ENCODE data around the gene SLC39A3. TPM values are rescaled to one million over a fixed set of nuclear protein-coding genes. Genes with fewer than 3 reads are reported as not detected.
A peak's percentile ranks its signal among the peaks of the same experiment; 100 is the strongest.

The SLC39A3 gene
- total and polyA plus RNA-seq, 2 donors, result 14.3 to 44.0 TPM

- H3K4me3 ChIP-seq (ENCODE audit: low read depth, low read length), result no peak overlapping the region
- 87% methylated on average over 23 of the region's 23 CpGs for WGBS
- no peak overlapping the region for H3K27ac ChIP-seq (ENCODE audit: low read depth)
- no peak for DNase-seq (ENCODE audit: extremely low spot score)
- H3K4me1 ChIP-seq (ENCODE audit: insufficient read depth), result no peaks in the 10 kb centered on the region
- no peaks in the 10 kb centered on the region for H3K36me3 ChIP-seq (ENCODE audit: insufficient read depth)
Observed at GRCh38 chr19:2728783-2729387, 10.9 kb downstream of the SLC39A3 start.

- 59% methylated on average over 16 of the region's 16 CpGs for WGBS
- H3K4me3 ChIP-seq (ENCODE audit: low read depth, low read length), result no peak overlapping the region
- no peak overlapping the region for H3K27ac ChIP-seq (ENCODE audit: low read depth)
- DNase-seq (ENCODE audit: extremely low spot score), result no peak
- H3K36me3 ChIP-seq (ENCODE audit: insufficient read depth), result no peaks in the 10 kb centered on the region
- H3K4me1 ChIP-seq (ENCODE audit: insufficient read depth), result no peaks in the 10 kb centered on the region
Observed at GRCh38 chr19:2727640-2727944, 12.2 kb downstream of the SLC39A3 start.

- Histone ChIP-seq H3K36me3 (ENCODE audit: insufficient read depth) (no peaks in the 10 kb centered on the region), H3K4me1 (ENCODE audit: insufficient read depth) (no peaks in the 10 kb centered on the region), H3K27ac (ENCODE audit: low read depth) (no peak overlapping the region), H3K4me3 (ENCODE audit: low read depth, low read length) (no peak overlapping the region)
- DNase-seq (ENCODE audit: extremely low spot score), result no peak
- WGBS, result 17% methylated on average over 26 of the region's 26 CpGs
Observed at GRCh38 chr19:2726904-2727639, 12.7 kb downstream of the SLC39A3 start.

- 71% methylated on average over 15 of the region's 15 CpGs for WGBS
Observed at GRCh38 chr19:2726160-2726855, 13.5 kb downstream of the SLC39A3 start.

GRCh38 chr19:2724148-2724557, 15.7 kb downstream of the SLC39A3 start:
- no peak for DNase-seq (ENCODE audit: extremely low spot score)
- Histone ChIP-seq H3K36me3 (ENCODE audit: insufficient read depth) (no peaks in the 10 kb centered on the region), H3K4me3 (ENCODE audit: low read depth, low read length) (no peak overlapping the region), H3K27ac (ENCODE audit: low read depth) (no peak overlapping the region), H3K4me1 (ENCODE audit: insufficient read depth) (no peaks in the 10 kb centered on the region)
- WGBS, result 62% methylated on average over 7 of the region's 7 CpGs

More at GRCh38 chr19:2726160-2726855, 13.5 kb downstream of the SLC39A3 start:
- no peaks in the 10 kb centered on the region for H3K4me1 ChIP-seq (ENCODE audit: insufficient read depth)
- no peaks in the 10 kb centered on the region for H3K36me3 ChIP-seq (ENCODE audit: insufficient read depth)
- no peak overlapping the region for H3K27ac ChIP-seq (ENCODE audit: low read depth)
- no peak for DNase-seq (ENCODE audit: extremely low spot score)
- H3K4me3 ChIP-seq (ENCODE audit: low read depth, low read length), result no peak overlapping the region

- no peak overlapping the region for H3K4me3 ChIP-seq (ENCODE audit: low read depth, low read length)
- no peaks in the 10 kb centered on the region for H3K36me3 ChIP-seq (ENCODE audit: insufficient read depth)
- no peak overlapping the region for H3K27ac ChIP-seq (ENCODE audit: low read depth)
- 72% methylated on average over 14 of the region's 14 CpGs for WGBS
- DNase-seq (ENCODE audit: extremely low spot score), result no peak
- H3K4me1 ChIP-seq (ENCODE audit: insufficient read depth), result no peaks in the 10 kb centered on the region
Observed at GRCh38 chr19:2723747-2724146, 16.1 kb downstream of the SLC39A3 start.

- 62% methylated on average over 13 of the region's 13 CpGs for WGBS
- Histone ChIP-seq H3K4me3 (ENCODE audit: low read depth, low read length) (no peak overlapping the region), H3K36me3 (ENCODE audit: insufficient read depth) (no peaks in the 10 kb centered on the region), H3K4me1 (ENCODE audit: insufficient read depth) (no peaks in the 10 kb centered on the region), H3K27ac (ENCODE audit: low read depth) (no peak overlapping the region)
- no peak for DNase-seq (ENCODE audit: extremely low spot score)
Observed at GRCh38 chr19:2723345-2723715, 16.5 kb downstream of the SLC39A3 start.

- no peaks in the 10 kb centered on the region for H3K36me3 ChIP-seq (ENCODE audit: insufficient read depth)
- DNase-seq (ENCODE audit: extremely low spot score), result no peak
- WGBS, result 33% methylated on average over 28 of the region's 28 CpGs
- H3K4me3 ChIP-seq (ENCODE audit: low read depth, low read length), result no peak overlapping the region
- no peak overlapping the region for H3K27ac ChIP-seq (ENCODE audit: low read depth)
- no peaks in the 10 kb centered on the region for H3K4me1 ChIP-seq (ENCODE audit: insufficient read depth)
Observed at GRCh38 chr19:2722541-2723344, 17.1 kb downstream of the SLC39A3 start.

GRCh38 chr19:2721570-2722540, 18.0 kb downstream of the SLC39A3 start:
- no peak overlapping the region for H3K27ac ChIP-seq (ENCODE audit: low read depth)
- DNase-seq (ENCODE audit: extremely low spot score), result no peak
- no peaks in the 10 kb centered on the region for H3K36me3 ChIP-seq (ENCODE audit: insufficient read depth)
- no peaks in the 10 kb centered on the region for H3K4me1 ChIP-seq (ENCODE audit: insufficient read depth)
- WGBS, result 34% methylated on average over 39 of the region's 39 CpGs
- peak overlapping the region; percentile 54 for H3K4me3 ChIP-seq (ENCODE audit: low read depth, low read length)

GRCh38 chr19:2720777-2721569, 18.8 kb downstream of the SLC39A3 start, which contains the start of gene DIRAS1:
Gene DIRAS1 (minus strand): TSS chr19:2721372. CDS start chr19:2717806, 3,566 bp downstream.
- WGBS, result 1% methylated on average over 91 of the region's 100 CpGs
- H3K4me1 ChIP-seq (ENCODE audit: insufficient read depth), result no peaks in the 10 kb centered on the region
- H3K4me3 ChIP-seq (ENCODE audit: low read depth, low read length), result peak within 1 kb of the TSS; percentile 54
- no peak for DNase-seq (ENCODE audit: extremely low spot score)
- no peaks in the 10 kb centered on the region for H3K36me3 ChIP-seq (ENCODE audit: insufficient read depth)
- H3K27ac ChIP-seq (ENCODE audit: low read depth), result no peak within 1 kb of the TSS

- DNase-seq (ENCODE audit: extremely low spot score), result no peak
- no peak overlapping the region for H3K27ac ChIP-seq (ENCODE audit: low read depth)
- peak overlapping the region; percentile 54 for H3K4me3 ChIP-seq (ENCODE audit: low read depth, low read length)
- no peaks in the 10 kb centered on the region for H3K36me3 ChIP-seq (ENCODE audit: insufficient read depth)
- 7% methylated on average over 37 of the region's 37 CpGs for WGBS
- no peaks in the 10 kb centered on the region for H3K4me1 ChIP-seq (ENCODE audit: insufficient read depth)
Observed at GRCh38 chr19:2719920-2720776, 19.7 kb downstream of the SLC39A3 start.

Measured in urinary bladder (tissue), 4 donors.